SKM-1 (cell line): ENCODE data around the gene ZNF436.

Experiments
- DNase-seq: peaks from one replicate; lab custom pipeline; 2025; ENCODE audit not compliant: unreplicated experiment; lab: John Stamatoyannopoulos, UW

ZNF436 gene

GRCh38 chr1:23369335-23370013 is at the start of gene ZNF436:
TSS of gene ZNF436 (minus strand) at chr1:23369836. CDS start at chr1:23368005, 1,831 bp downstream.
- no peak for DNase-seq

- DNase-seq = no peak
Measured at GRCh38 chr1:23419180-23419579, 49.5 kb upstream of the ZNF436 start.

DNA sequence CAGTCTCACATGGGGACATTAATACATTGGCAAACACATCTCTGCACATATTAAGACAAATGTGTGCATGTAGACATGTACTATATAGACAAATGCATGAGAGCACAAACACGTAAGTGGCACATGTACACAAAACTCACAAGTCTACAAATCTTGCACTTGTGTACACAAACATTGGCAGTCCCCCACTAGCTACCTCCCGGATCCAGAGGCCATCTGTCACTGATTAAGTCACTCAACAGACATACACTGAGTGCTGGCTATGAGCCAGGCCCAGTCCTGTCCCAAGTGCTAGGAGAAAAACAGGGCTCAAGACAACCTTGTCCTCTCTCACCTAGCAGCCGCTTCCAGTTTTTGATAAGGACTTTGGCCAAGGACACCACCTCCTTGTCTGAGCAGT is 47.9 kb upstream of the ZNF436 start:
- no peak for DNase-seq

GRCh38 chr1:23416964-23417363 is 47.3 kb upstream of the ZNF436 start:
- DNase-seq = no peak

- no peak for DNase-seq
Measured at GRCh38 chr1:23408797-23409290, 39.2 kb upstream of the ZNF436 start.

DNA sequence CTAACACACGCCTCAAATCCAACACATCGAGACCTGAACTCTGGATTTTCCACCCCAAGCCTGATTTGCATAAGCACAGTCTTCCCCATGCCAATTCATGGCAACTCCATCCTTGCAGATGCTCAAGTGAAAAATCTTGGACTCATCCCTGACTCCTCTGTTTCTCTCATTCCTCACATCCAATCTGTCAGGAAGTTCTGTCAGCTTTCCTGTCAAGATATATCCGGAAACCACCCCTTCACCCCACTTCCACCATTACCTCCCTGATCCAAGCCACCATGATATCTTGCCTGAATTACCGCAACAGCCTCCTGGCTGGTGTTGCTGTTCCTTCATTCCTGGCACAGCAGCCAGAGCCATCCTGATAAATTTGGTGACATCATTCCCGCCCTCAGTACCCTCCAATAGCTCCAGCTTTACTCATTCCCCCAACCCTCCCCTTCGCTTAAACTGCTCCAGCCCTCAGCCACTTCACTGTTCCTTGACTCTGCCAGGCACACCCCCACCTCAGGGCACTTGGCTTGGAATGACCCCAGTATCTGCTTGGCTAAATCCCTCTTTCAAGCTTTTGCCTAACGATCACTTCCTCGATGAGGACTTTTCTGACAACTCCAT is 37.5 kb upstream of the ZNF436 start:
- no peak for DNase-seq

- no peak for DNase-seq
Measured at GRCh38 chr1:23405946-23406345, 36.3 kb upstream of the ZNF436 start.

- no peak for DNase-seq
Measured at GRCh38 chr1:23403735-23404486, 34.3 kb upstream of the ZNF436 start.

DNA sequence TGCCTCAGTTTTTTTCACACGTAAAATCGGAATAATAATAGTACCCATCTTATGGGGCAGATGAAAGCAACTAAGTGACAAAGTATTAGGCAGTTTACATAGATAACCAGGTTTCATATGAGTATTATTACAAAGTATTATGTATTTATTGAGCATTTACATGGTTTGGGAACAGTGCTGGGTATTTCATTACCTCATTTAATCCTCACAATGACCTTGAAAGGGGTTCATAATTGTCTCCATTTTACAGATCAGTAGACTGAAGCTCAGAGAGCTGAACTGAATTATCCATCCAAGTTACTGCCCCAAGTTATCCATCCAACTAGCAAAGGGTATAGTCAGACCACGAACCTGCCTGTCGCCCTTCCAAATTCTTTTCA is 33.7 kb upstream of the ZNF436 start:
- DNase-seq = no peak

- DNase-seq = no peak
Measured at GRCh38 chr1:23403038-23403336, 33.4 kb upstream of the ZNF436 start.

DNA sequence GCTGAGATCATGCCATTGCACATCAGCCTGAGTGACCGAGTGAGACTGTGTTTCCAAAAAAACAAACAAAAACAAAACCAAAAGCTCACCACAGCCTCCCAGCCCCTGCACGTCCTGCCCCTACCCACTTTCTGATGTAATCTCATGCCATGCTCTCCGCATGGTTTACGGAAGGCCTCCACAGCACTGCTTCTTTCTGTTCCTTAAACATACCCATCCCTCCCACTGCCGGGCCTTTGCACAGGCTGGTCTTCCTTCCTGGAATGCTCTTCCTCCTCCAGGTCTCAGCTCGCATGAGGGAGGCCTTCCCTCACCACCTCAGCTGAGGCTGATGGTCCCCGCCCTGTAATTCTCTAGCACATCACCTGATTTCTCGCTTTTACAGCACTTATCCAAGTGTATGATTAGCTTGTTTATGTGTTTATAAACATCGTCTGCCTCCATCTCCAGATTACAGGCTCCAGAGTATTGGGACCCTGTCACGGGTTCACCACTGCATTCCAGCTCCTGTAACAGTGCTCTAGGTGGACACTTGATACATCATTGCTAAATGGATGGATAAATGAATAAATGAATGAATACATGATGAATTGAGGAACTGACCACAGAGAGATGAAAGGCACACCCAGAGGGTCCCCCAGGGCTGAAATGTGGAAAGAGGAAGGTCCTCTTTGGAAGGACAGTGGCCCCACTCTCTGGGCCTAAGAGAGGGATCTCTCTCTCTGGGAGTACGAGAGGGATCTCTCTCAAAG is 32.8 kb upstream of the ZNF436 start:
- DNase-seq = no peak

GRCh38 chr1:23401313-23401712 is 31.7 kb upstream of the ZNF436 start:
- DNase-seq = no peak

- no peak for DNase-seq
Measured at GRCh38 chr1:23400324-23401114, 30.9 kb upstream of the ZNF436 start.

GRCh38 chr1:23399229-23399628 is 29.6 kb upstream of the ZNF436 start:
- DNase-seq = no peak

- no peak for DNase-seq
Measured at GRCh38 chr1:23397908-23398307, 28.3 kb upstream of the ZNF436 start.

GRCh38 chr1:23396380-23396779 is 26.7 kb upstream of the ZNF436 start:
- no peak for DNase-seq

DNA sequence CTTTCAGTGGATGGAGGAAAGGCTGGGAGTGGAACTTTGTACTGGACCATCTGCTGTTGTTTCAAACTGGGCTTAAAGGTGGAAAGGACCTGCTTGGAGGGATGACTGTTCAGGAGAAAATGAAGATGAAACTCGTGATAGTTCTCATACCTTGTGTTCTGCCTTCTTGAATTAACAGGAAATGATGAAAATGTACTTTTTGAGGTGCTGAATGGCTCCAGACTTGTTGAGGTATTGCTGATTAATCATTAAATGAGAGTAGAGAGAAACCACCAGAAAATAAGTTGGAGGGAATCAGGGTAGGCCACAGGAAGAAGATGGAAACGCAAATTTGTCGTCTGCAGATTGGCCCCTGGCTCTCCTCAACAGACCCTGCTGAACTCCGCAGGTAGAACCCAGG is 26.2 kb upstream of the ZNF436 start:
- no peak for DNase-seq

DNA sequence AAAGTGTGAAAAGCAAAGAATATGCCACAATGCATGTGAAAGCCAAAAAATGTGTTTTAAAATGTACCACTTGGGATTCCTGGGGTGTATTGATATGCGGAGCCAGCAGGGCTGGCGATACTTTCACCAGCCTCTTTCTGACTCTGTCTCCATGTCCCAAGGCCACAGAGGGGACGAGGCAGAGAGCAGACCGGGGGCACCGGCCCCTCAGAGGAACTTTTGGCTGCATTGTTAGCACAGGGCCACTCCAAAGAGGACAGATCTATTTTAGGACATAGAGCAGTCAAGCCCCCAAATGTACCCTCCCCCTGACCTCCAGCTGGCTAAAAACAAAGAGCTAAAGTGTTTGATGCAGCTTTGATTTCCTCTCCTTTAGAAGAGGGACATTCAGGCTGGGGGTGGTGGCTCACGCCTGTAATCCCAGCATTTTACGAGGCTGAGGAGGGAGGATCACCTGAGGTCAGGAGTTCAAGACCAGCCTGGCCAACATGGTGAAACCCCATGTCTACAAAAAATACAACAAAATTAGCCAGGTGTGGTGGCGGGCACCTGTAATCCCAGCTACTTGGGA is 25.6 kb upstream of the ZNF436 start:
- no peak for DNase-seq

- DNase-seq = no peak
Measured at GRCh38 chr1:23394684-23395083, 25.0 kb upstream of the ZNF436 start.

DNA sequence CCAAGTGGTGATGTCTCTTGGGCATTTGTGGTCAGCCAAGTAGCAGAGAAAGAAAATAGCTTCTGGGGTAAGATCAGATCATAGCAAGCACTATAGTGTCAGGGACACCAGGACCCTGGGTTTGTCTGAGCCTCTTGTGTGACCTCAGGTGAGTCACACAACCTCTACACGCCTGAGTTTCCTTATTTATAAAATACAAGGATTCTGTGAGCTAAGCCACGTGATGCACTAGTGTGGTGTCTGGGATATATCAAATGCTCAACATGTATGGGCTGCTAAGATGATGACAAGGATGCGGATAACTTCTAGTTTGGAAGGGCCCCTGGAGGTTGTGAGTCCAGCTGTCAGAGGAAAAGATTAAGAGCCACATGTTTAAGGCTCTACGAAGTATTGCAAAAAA is 24.5 kb upstream of the ZNF436 start:
- DNase-seq = no peak
